Activated CD4-positive, alpha-beta T cell treated with anti-CD3 and anti-CD28 coated beads, Interleukin-2, amount 50 U/mL, for 24 hours (primary cell): ENCODE measurements around the gene FGF5.
"Not testable (repeated sequence)": the region's sequence is repeated elsewhere in the genome, so short reads cannot be mapped to it uniquely, and the experiment has no call there.

Experiments
- DNase-seq, 2 donors: peaks; one replicate each; pipeline ENCODE4 v3.0.0-alpha.2; 2020; ENCODE audit warnings: low read depth in 1 of 2, low spot score in 1 of 2

The FGF5 gene

GRCh38 chr4:80253510-80253909 is 13.0 kb upstream of the FGF5 start:
- no peak for DNase-seq

GRCh38 chr4:80254114-80254513 is 12.3 kb upstream of the FGF5 start:
- DNase-seq = no peak

- no peak for DNase-seq
These were observed 11.0 kb upstream of the FGF5 start for GRCh38 chr4:80255329-80256095.

DNA sequence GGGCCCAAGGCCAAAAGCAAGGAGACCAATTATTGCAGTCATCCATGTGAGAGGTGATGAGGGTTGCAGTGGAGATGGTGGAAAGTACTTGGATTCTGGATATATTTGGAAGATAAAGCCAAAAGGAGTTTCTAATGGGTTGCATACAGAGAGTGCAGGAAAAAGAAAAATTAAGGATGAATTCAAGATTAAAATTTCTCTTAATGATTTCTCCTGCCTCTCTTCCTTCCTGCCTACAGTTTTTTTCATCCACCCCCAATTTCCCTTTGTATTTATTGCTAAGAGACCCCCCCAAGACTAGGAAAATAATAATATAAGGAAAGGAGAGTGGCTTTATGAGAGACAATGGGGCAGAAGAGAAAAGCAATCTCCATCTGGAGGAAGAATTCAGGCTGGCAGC is 8.6 kb upstream of the FGF5 start:
- no peak for DNase-seq

DNA sequence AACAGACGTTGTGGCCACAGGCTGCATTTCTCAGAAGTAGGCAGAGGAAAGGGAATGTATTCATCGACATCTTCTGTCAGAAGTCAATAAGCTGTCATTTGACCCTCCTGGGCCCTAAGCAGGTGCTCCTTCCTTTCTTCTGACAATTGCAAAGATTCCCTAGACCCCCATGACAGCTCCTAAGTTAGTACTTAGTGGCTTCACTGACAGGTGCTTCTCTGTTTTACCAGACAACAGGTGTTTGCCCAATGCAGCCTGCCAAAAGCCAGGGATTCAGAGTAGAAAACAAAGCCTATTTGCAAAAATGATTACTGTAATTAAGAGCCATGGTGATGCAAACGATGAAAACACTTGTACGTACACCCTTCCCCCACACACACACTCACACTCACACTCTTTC is 7.5 kb upstream of the FGF5 start:
- no peak for DNase-seq

DNA sequence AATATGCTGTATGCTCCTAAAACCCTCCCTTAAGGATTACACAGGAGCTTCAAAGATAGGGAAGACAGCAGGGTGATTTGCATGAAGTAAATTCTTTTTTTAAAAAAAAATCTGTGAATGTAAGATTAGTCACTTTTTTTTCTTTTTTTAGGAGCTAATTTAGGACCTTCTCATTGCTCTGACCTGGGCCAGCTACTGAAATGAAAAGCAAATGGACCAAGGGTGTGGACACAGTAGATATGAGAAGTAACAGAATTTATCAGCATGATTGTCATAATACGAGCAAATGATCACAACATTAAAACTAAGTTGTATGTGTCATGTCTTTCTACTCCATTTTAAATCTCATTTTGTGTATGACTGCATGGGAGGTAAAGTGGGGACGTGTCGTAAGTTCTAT is 6.6 kb upstream of the FGF5 start:
- no peak for DNase-seq

DNA sequence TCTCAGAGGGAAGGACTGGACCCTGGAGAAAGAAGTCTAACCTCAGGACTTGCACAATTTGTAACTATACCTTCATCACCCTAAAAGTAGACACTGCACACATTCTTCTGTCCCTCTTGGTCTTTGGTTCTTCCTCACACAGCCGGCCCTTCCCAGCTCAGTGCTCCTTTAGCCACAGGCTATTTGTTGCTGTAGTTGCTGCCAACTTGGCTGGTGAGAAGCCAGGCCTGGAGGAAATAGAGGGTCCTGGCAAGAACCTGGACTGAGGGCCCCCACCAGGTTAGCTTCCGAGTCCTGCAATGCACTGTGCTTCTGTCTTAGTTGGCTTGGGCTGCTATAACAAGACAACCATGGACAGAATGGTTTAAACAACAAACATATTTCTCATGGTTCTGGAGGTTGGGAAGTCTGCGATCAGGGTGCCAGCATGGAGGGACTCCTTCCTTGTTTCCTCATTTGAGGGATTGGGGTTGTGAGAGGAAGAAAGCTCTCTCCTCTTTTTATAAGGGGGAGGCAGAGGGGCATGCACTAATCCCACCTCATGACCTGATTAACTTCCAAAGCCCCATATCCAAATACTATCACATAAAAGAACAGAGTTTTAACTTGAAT is 4.4 kb upstream of the FGF5 start:
- no peak for DNase-seq

GRCh38 chr4:80263541-80264351 is 2.7 kb upstream of the FGF5 start:
- DNase-seq = no peak

GRCh38 chr4:80264352-80264647 is 2.2 kb upstream of the FGF5 start:
- no peak for DNase-seq

- no peak for DNase-seq
These were observed 1.6 kb upstream of the FGF5 start for GRCh38 chr4:80264825-80265224.

DNA sequence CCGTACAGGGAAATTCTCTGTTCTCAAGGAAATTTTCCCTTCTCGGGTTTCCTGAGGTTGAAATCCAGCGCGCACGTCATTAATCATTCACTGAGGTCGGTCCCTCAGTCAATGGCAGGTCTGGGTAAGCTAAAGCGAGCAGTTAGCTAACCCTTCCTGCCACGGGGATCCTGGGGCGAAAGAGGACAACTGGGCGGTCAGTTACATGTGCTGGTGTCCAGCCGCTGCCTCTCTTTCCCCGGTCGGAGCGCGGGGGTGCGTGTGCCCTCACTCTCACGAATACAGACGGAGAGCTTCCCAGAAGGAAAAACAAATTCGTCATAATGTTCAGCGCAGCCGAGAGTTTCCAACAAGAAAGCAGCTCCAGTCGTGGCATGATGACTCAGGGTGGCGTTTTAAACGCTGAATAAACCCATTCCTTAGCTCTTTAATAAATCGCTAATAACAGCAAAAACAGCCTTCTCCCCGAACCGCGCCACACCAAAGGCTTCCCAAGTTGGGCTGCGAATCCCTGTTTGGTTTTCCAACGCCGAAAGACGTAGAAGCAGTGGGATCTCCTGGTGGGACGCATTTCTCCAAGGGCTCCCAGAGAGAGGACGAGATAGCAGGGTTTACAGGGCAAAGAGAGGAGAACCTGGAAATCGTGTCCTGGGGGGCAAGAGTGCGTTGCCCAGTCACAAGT is 752 bp upstream of the FGF5 start:
- no peak for DNase-seq

GRCh38 chr4:80266902-80267380 is 477 bp downstream of the FGF5 start:
- DNase-seq = no peak

DNA sequence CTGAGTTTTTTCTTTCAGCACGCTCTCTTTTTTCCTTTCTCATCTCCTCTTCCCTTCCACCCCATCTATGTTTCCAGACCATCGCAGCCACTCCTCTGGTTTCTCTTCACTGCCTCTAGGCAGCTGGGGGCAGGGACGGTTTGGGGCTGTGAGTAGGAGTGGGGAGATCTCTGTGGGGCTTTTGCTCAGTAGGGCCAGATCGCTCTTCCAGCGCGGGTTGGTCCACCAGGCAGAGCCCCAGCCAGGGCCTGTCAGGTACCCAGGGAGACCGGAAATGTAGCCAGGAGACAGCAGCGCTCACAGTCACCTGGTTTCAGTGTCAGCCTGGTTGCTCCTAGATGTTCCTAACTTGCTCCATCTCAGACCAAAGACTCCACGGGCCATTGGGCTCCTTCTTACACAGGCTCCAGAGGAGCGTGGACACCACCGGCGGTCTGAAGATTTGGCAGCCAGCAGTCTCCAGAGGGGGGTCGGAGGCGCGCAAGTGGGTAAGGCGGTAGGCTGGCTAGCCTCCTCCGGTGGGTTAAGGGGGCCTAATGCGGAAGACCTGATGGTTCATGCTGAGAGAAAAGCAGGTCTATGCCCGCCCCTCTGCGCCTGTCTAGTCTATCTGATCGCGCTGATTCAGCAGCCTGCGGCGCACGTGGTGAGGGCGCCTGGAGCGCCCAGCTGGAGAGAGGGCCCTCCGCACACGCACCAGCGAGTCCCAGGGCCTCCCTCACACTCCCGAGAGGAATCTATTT is 1.8 kb downstream of the FGF5 start:
- DNase-seq = no peak

GRCh38 chr4:80268936-80269335 is 2.5 kb downstream of the FGF5 start:
- DNase-seq = no peak

GRCh38 chr4:80270321-80270720 is 3.9 kb downstream of the FGF5 start:
- no peak for DNase-seq

- no peak for DNase-seq
These were observed 4.4 kb downstream of the FGF5 start for GRCh38 chr4:80270868-80271267.

- no peak for DNase-seq
These were observed 5.3 kb downstream of the FGF5 start for GRCh38 chr4:80271801-80272200.

GRCh38 chr4:80276931-80277330 is 10.5 kb downstream of the FGF5 start:
- DNase-seq = no peak

GRCh38 chr4:80279751-80280150 is 13.3 kb downstream of the FGF5 start:
- DNase-seq = no peak

DNA sequence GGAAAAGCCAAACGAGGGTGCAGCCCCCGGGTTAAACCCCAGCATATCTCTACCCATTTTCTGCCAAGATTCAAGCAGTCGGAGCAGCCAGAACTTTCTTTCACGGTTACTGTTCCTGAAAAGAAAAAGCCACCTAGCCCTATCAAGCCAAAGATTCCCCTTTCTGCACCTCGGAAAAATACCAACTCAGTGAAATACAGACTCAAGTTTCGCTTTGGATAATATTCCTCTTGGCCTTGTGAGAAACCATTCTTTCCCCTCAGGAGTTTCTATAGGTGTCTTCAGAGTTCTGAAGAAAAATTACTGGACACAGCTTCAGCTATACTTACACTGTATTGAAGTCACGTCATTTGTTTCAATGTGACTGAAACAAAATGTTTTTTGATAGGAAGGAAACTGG is 20.0 kb downstream of the FGF5 start:
- DNase-seq = no peak

GRCh38 chr4:80290665-80291064 is 24.2 kb downstream of the FGF5 start:
- not testable (repeated sequence) for DNase-seq
